Stimulated activated CD4-positive, alpha-beta T cell treated with anti-CD3 and anti-CD28 coated beads, Interleukin-2, amount 100 ng/mL, for 48 hours (primary cell): ENCODE results near the gene GGCX.

ENCODE experiments used
- DNase-seq, 2 donors: peaks; one replicate each; pipeline ENCODE4 v3.0.0-alpha.2; 2020

Gene GGCX

DNA sequence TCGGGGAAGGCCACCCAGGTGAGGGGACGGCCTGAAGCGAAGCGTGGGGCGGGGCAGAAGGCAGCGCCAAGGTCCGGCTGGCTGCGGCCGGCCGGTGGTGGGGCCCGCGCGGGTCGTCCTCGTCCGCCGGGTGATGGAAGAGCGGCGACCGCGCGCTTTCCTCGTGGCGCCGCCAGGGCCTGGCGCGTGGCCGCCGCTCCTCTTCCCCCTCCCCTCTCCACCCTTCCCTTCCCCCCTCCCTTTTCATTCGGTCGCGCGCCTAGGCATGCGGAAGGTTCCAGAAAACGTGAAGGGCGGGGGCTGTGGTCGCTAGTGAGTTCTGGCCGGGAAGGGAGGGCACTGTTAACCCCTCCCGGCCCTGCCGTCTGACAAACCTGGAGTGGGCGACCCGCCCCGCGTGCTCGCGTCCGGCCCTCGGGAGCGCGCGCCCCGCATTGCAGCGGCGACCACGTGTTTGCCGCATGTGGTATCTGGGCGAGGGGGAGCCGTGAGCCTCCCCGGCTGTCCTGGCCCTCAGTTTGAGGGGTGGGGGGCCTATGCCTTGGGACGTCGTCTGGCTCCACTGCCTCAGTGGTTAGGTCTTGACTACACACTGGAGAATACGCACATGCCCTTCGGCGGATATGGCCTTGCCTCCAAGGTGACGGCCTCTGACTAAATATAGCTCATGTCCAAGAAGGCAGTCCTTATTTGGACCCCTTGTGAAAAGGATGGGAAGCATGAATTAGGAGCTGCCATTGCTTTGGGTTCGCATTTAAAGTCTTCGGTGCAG is 21.7 kb downstream of the GGCX start:
- DNase-seq: peak; percentile 56 to 68

DNA sequence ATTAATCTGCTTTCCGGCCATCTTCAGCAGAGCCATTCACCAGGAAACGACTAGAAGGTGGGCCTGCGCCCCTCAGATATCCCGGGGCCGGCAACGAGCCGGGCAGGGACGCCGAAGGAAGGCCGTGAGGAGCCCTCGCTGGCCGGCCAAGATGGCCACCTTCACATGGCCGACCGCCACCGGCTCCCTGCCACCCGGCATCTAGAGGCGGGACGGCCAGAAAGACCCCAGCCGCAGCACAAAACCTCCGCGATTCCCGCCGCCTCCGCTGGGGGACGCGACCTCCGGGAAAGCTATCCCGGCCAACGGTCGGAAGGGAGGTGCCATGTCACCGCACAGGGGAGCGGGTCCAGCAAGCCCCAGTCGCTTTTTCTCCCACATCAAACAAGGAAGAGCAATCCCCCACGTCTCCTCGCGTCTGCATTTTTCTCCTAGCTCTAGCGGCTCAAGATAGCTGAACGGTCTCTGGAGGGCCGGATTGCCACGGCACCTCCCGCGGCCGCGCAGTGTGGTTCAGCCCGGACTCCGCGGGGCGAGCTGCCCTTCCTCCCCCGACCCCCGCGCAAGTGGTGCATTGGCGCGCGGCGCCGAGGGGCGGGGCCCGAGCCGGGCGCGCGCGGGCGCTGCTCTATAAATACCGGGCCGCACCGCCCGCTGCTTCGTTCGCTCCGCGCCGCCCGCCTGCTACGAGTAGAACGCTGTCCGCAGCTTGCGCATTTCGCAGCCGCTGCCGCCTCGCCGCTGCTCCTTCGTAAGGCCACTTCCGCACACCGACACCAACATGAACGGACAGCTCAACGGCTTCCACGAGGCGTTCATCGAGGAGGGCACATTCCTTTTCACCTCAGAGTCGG is 22.6 kb downstream of the GGCX start, which contains the start of gene MAT2A:
TSS of gene MAT2A (plus strand) at position 662 of the 854 bp plus-strand sequence. CDS start at position 782, 120 bp downstream.
- DNase-seq: peak; percentile 89 to 91

DNA sequence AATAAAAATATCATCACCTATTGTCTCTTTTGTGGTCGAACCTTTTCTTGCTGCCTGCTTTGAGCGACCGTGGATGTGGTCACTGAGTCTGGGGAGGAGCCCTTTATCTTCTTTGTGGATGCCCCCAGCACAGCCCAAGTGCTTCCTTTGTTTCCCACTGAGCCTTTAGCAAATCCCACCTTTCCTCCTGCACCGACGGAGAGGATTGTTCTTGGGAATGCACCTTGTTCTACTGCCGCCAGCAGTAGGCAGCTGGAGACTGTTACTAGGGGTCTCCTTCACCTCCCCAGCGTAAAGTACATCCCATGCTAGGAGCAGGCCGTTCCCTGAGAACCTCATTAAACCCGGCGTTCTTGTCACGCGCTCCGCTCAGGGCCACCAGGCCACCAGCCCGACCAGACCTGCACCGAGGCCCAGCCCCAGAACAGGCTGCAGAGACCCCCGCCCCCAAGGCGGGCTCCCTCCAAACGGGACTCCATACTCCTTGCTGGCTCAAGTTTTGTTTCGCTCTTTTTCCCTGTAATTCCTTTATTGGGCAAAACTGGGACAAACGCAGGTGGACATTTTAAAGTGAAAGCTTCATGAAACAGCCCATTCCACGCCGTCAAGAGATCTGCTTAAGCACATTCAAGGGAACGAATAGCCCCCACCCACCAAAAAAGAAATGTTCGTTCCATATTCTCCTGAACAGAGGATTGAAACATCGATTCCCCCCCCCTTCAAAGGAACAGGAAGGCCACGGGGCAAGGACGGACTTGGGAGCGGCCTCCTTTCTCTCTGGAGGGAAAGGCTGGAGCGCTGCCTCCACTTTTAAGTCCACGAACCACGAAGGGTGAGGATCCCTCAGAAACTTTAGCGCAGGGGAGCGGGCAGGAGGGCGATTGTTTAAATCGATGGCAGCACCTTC is 23.4 kb downstream of the GGCX start:
- DNase-seq: no peak

DNA sequence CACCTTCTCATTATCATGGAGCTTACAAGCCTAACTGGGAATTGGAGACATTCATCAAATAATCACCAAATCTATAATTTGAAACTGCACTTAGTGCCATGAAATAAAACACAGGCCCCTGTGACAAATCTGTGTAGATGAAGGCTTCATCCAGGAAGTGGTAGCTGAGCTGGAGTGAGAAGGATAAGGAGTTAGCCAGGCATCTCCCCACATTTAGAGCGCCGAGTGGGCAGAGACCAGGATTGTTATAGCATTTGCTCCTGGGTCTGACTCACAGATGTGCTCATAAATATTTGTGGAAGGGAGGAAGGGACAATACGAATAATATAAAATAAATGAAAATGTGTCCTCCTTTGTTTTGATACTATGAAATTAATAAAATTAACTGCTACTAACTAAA is 24.8 kb downstream of the GGCX start:
- no peak for DNase-seq

DNA sequence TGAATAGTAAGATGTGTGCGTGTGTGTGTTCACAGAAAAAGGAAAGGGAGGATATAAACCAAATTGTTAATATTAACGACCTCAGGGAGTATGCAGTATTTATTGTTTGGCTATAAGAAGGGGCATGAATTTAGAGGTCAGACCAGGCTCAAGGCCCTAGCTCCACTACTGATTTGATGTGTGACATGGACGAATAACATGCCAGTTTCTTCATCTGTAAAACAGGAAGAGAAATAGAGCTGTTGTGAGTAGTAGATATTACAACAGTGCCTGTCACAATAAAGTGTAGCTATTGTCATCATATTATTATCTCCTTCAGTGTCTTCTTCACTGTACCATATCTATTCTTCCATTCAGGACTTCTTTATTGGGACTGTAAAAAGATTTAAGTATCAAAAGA is 26.4 kb downstream of the GGCX start:
- DNase-seq: no peak

DNA sequence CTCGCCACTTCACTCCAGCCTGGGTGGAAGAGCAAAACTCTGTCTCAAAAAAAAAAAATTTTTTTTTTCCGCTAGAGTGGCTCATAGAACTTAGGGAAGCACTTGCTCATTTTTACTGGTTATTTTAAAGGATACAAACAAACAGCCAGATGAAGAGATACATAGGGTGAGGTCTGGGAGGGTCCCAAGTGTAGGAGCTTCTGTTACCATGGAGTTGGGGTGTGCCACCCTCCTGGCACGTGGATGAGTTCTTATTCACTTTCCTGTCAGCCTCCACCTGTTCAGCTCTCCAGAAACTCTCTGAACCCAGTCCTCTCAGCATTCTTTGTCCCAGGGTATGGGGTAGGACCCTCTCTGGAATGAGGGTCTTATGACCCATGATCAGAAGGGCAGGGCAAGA is 27.2 kb downstream of the GGCX start:
- DNase-seq: no peak

DNA sequence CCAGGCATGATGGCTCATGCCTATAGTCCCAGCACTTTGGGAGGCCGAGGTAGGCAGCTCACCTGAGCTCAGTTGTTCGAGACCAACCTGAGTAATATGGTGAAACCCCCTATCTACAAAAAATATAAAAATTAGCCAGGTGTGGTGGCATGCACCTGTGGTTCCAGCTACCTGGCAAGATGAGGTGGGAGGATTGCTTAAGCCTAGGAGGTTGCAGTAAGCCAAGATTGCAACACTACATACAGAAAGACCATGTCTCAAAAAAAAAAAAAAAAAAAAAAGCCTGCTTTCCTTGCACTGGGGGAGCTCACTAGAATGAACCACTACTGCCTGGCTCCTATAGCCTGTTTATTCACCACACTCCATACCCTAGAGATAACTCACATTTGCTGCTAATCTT is 29.7 kb downstream of the GGCX start:
- DNase-seq: no peak

DNA sequence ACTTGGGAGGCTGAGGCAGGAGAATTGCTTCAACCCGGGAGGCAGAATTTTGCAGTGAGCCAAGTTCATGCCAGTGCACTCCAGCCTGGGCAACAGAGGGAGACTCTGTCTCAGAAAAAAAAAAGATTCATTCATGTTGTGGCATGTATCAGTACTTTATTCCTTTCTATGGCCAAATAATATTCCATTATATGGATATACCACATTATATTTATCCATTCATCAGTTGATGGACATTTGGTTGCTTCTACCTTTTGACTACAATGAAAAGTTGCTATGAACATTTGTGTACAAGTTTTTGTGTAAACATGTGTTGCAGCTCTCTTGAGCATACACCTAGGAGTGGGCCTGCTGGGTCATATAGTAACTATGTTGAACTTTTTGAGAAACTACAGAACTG is 31.5 kb downstream of the GGCX start:
- no peak for DNase-seq

DNA sequence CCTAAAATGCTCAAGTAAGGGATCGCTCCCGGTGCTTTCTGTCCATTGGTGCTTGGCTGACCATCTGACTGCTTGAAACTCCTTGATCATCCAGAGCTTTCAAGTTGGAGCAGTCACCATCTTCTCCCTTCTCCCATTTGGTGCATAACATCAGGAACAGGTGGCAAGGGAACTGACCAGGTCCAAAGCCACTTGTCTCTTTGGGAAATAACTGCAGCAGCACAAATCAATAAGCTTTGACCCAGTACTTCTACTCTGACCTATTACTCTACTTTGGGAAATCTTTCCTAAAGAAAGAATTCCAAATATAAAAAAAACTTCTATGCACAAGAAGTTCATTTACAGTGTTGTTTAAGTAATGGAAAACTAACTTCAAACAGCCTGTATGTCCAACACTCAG is 32.9 kb downstream of the GGCX start:
- no peak for DNase-seq

DNA sequence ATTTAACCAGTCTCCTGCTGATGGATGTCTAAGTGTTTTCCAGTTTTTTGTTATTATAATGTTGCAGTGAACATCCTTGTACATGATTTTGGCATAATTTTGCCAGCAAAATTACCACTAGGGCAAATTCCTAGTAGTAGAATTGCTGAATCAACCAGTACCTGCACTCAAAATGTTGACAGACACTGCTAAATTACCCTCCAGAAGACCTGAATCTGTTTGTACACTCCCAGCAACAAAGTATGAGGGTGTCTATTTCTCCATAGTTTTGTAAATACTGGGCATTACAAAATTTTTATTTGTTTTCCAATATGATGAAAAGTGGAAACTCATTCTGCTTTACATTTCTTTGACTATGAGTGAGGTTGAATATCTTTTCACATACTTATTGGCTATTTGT is 33.5 kb downstream of the GGCX start:
- no peak for DNase-seq

DNA sequence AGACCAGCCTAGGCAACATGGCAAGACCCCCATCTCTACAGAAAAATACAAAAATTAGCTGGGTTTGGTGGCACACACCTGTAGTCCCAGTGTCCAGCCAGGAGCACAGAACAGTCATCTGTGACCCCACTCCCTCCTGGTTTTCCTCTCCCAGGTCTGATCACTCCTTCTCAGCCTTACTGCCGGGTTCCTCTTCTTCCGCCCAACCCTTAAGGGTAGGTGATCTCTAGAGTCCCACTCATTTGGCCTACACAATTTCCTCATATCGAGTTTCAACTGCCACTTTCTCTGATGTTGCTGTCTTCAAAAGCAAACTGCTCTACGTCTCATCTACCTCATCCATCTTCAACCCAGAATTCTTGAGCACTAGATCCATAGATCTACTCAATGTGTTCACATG is 35.7 kb downstream of the GGCX start:
- DNase-seq: no peak

DNA sequence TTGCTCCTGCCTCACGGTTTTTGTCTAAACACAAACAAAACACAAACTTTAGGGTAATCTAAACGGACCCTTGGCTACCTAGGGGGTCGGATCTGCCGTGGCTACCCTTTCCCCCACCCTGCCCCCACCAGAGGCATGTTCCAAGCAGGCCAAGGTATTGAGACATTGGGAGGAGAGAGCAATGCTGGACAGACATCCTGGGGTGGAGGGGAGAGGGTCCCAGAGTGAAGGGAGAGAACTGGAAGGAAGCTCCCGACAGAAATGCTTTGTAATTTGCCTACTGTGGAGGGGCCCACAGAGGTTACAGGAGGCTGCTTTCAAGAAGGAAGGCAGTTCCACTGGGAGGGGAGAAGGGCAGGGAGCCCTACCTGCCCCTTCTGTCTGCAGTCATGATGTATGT is 36.3 kb downstream of the GGCX start:
- no peak for DNase-seq

DNA sequence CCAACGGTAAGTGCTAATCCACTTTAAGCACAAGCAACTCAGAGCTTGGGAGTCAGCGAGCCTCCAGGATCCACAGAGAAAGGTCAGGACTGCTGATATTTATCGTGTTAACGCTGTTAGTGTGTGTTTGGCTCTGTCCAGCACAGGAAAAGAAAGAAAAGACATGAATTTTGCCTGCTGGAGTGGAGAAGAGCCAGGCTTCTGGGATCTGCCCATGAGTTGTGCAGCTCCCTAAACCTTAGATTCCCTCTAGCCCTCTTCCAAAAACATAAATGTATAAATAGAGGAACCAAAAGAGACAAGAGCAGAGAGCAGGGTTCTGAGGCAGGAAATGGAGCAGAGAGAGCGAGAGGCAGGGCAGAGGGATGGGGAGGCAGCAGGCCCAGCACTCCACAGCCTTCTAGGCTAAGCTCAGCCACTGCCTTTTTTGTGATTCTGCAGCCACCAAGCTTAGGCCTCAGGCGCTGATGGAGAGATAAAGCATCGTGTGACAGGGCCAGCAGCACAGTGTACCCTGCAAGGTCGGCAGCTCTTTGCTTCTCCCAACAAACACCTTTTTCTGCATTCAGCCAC is 36.9 kb downstream of the GGCX start:
- no peak for DNase-seq

DNA sequence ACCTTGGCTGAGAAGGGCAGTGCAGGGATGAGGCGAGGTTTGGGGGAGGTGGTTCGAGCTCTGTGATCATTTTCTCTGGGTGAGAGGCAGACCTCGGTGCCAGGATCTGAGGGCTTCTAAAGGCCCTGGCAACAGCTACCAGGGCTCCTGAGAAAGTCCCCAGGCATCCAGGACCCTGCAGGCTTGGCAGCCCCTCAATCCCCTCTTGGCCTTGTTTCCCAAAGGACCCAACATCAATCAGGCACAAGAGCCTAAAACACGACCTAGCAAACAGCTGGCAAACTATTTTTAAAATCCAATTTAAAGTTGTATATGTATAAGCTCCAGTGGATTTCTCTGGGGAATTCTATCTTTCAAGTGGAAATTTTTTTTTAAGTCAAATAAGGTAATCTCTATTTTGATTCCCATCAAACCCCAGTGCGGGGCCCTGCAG is 37.4 kb downstream of the GGCX start:
- DNase-seq: no peak

DNA sequence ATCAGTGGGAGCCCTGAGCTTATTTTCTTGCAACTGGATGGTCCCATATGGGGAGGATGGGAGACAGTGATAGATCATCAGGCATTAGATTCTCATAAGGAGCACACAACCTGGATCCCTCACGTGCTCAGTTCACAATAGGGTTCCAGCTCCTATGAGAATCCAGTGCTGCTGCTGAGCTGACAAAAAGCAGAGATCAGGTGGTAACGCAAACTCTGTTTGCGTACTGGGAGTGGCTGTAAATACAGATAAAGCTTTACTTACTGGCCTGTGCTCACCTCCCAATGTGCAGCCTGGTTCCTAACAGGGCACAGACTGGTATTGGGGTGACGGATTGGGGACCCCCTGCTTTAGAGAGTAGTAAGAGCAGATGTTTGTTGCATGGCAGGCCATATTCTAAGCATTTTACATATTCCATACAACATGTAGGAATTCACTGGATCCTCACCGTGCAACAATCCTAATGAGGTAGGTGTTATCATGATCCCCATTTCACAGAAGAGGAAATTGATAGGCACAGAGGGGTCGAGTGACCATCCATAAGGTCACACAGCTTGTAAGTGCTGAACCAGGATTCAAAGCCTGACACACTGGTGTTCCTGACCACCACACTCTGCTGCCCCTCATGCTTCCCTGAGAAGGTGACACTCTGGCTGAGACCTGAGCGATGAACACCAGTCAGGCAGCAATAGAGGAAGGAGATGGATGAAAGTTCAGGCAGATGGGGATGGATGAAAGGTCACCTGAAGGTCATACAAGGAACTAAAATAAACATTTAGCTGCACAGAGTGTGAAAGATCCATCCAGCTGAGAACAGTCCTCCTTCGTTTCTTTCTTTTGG is 38.0 kb downstream of the GGCX start:
- DNase-seq: no peak

DNA sequence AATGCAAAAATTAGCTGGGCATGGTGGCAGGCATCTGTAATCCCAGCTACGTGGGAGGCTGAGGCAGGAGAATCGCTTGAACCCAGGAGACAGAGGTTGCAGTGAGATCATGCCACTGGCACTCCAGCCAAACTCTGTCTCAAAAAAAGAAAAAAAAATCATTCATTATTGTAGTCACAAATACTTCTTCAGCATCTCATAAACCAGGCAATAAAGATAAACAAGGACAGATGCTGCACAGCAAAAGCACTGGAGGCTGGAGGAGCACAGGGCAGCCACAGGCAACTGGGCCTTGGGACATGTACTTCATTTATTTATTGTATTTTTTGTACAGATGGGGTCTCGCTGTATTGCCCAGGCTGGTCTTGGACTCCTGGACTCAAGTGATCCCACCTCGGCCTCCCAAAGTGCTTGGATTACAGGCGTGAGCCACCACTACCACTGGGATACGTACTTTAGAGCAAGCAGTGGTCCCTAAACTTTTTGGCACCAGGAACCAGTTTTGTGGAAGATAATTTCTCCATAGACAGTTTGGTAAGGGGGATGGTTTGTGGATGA is 39.1 kb downstream of the GGCX start:
- no peak for DNase-seq

DNA sequence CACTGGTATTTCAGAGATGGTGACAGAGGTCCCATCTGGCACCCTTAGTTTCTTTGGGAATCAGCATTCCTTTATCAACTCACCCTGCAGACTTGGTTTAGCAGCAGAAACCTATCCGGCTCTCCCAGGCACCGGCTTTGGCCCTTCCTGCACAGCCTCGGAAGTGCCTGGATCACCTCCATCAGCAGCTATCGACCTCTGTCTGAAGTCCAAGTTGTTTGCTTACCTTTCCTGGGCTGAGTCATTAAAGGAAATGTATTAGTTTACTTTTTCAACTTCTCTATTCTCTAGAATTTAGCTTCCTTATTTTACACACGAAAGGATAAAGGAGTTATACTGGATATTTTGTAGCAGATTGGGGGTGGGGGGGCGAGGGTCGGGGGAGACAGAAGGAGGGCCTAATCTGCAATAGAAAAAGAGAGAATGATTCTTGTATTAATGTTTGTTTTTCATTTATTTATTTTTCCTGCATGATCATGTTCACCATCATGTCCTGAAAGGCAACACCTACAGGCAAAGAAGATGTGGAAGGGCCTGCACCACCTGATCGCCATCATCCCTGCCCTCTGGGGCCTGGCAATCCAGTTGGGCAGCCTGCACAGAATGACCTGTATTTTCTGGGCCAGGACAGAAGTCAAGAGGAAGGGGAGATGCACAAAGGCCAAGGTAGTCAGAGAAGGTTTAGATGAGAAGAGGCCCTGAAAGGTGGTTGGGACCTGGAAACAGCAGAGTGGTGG is 44.5 kb downstream of the GGCX start:
- DNase-seq: no peak

DNA sequence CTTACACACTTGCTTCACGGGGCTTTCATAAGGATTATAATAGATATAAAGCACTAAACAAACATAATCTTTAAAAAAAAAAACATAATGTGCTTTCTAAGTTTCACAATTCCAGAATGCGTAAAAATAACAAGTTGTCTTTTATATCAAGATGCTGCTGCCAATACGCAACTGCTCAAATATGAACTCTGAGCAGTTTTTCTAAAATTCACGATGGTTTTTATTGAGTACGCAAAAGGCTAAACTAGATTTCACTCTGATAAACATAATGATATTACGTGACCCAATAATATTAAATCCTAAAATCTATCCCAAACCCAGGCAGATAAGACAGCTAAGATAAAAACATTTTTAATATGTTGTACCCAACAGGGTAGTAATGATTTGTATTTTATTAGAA is 47.0 kb downstream of the GGCX start:
- DNase-seq: no peak

DNA sequence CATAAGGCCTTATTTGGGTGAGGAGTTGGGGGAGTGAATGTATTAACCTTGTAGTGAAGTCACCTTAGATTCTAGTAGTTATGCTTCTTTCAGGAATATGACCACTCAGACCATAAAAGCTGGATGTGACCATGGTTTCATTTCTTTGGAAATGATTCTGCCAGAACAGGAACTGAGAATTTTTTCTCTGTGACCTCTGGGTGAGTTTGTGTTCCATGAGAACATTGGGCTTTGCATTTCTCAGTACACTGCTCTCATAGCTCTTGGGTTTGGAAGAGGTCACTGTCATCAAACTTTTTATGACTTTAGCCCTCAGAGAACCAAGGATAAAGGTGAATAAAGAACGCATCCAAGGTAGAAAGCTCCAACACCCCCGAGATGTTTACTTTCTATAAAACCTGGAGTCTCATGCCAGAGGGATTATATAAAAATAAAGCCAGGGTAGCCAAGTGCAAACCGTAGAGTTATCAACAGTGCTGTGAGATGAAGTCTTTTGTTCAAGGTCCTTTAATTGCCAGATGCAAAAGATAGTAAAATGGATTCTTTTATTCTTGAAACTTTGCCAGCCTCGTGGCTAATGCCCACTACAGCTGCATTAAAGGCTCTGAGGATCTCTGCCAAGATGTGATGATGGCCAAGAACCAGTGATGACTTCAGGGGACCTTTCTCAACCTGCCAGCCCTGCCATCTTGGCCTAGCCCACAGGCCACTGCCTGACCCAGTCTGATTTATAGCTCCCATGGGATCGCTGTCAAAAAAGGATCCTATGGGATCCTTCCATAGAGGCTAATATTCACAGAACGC is 50.1 kb downstream of the GGCX start:
- DNase-seq: no peak

DNA sequence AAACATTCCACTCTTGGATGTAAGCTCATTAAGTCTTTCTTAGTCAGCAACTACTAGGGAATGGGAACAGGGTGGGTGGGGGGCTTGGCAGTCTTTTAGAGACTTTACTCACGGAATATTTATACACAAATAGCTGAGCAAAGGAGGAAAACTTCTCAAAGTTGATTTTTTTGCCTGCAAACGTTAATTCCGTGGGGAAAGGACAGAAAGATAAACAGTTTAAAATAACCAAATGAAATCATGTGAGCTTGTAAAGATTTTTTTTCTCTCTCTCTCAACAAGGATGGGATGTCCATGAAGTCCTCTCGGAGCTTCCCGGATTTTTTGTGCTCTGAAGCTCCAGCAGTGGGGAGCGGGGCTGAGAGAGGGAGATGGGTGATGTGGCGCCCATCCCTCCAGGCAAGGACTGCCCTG is 54.5 kb downstream of the GGCX start:
- DNase-seq: no peak
